Measurements from ENCODE around the gene VWA3B.

DNA sequence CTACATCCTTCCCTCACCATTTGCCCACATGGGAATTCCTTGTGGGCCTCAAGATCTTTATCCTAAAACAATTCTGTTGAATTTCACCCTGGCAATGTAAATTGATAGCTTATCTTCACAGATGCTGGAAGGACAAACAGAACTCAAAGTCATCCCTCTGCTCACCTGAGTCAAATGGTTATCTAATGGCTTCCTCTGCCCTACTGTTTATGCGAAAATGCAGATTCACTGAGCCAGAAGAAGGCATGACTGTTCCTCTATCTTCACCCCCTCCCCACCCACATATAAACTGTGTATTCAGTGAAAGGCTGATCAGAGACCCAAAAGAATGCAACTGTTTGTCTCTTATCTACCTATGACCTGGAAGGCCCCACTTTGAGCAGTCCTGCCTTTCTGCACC lies 43.9 kb upstream of the VWA3B start:
- TF ChIP-seq, protein P1, sequence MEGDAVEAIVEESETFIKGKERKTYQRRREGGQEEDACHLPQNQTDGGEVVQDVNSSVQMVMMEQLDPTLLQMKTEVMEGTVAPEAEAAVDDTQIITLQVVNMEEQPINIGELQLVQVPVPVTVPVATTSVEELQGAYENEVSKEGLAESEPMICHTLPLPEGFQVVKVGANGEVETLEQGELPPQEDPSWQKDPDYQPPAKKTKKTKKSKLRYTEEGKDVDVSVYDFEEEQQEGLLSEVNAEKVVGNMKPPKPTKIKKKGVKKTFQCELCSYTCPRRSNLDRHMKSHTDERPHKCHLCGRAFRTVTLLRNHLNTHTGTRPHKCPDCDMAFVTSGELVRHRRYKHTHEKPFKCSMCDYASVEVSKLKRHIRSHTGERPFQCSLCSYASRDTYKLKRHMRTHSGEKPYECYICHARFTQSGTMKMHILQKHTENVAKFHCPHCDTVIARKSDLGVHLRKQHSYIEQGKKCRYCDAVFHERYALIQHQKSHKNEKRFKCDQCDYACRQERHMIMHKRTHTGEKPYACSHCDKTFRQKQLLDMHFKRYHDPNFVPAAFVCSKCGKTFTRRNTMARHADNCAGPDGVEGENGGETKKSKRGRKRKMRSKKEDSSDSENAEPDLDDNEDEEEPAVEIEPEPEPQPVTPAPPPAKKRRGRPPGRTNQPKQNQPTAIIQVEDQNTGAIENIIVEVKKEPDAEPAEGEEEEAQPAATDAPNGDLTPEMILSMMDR (optimal IDR thresholded peaks at IDR 0.05 in 1 of 3, IDR thresholded peaks at IDR 0.05 in 1 of 3, conservative IDR thresholded peaks at IDR 0.05 in 1 of 3; ENCODE audit: extremely low read depth in 1 of 3, insufficient read depth in 2 of 3, low read length in 3 of 3) = no peak
- TF ChIP-seq EZH2 (IDR thresholded peaks at IDR 0.05; ENCODE audit: low read length) = no peak

All from keratinocyte (primary cell).